Endothelial cell of umbilical vein (primary cell): ENCODE measurements around the gene CDKN3.
"Not testable (repeated sequence)": the region's sequence is repeated elsewhere in the genome, so short reads cannot be mapped to it uniquely, and the experiment has no call there.

Experiments
- CTCF ChIP-seq, 2 donors: IDR thresholded peaks; 1 replicate in 1 of 2; 2 replicates in 1 of 2; pipeline ENCODE4 v1.5.1; 2011; ENCODE audit warnings: low read length in 2 of 2, mild to moderate bottlenecking in 2 of 2, moderate library complexity in 2 of 2, control low read depth in 1 of 2, inconsistent platforms in 1 of 2, low read depth in 1 of 2; ENCODE audit not compliant: insufficient read depth in 1 of 2; ENCODE audit errors: extremely low read depth in 1 of 2
- EZH2 ChIP-seq: IDR thresholded peaks from 2 replicates; pipeline ENCODE4 v1.6.1; 2012; ENCODE audit warnings: borderline replicate concordance, low read depth, mild to moderate bottlenecking, moderate library complexity, low read length, inconsistent platforms; ENCODE audit not compliant: severe bottlenecking
- POLR2A ChIP-seq: IDR thresholded peaks from 2 replicates; pipeline ENCODE4 v1.6.1; 2012; ENCODE audit warnings: low read depth, mild to moderate bottlenecking, control low read depth, low read length
- POLR2AphosphoS5 ChIP-seq: IDR thresholded peaks from 2 replicates; pipeline ENCODE4 v1.6.1; 2012; ENCODE audit warnings: low read depth, mild to moderate bottlenecking, control low read depth, low read length, moderate library complexity; ENCODE audit not compliant: insufficient read depth

GRCh38 chr14:54403401-54404005 lies 6.7 kb downstream of the CDKN3 start:
- TF ChIP-seq CTCF (IDR thresholded peaks at IDR 0.05; ENCODE audit: extremely low read depth in 1 of 2, insufficient read depth in 1 of 2, low read depth in 1 of 2, low read length in 2 of 2); POLR2A; POLR2AphosphoS5; EZH2: not testable (repeated sequence)
